Measurements from ENCODE around the gene REELD1. TPM values are rescaled to one million over a fixed set of nuclear protein-coding genes. Genes with fewer than 3 reads are reported as not detected.

The REELD1 gene
- total RNA-seq, 2 donors from 2014 or later = 1.1 to 12.8 TPM

GRCh38 chr4:146176891-146177290, 37.4 kb upstream of the REELD1 start:
- peak overlapping the region in 1 of 2 donors; percentile 83 for H3K4me3 ChIP-seq

GRCh38 chr4:146178126-146178525, 36.2 kb upstream of the REELD1 start:
- 89% methylated on average over 8 of the region's 8 CpGs for WGBS
- Histone ChIP-seq H3K9me3 (no peaks in the 10 kb centered on the region), H3K4me3 (no peak overlapping the region), H3K27ac (no peak overlapping the region), H3K27me3 (replicated peaks; ENCODE audit: insufficient read depth) (no peaks in the 10 kb centered on the region), H3K36me3 (no peaks in the 10 kb centered on the region), H3K4me1 (replicated peaks) (peaks cover 2% of the 10 kb centered on the region)
- TF ChIP-seq CTCF (IDR thresholded peaks at IDR 0.05) = no peak
- no peak for TF ChIP-seq POLR2AphosphoS5 (IDR thresholded peaks at IDR 0.05)
- TF ChIP-seq POLR2A (IDR thresholded peaks at IDR 0.05) = no peak
- no peak for DNase-seq (ENCODE audit: low spot score)
- intact Hi-C loops (cut with DNase I) = no loop called here

More at GRCh38 chr4:146176891-146177290, 37.4 kb upstream of the REELD1 start:
- Histone ChIP-seq H3K4me1 (replicated peaks) (peaks cover 2% of the 10 kb centered on the region), H3K36me3 (no peaks in the 10 kb centered on the region), H3K9me3 (no peaks in the 10 kb centered on the region), H3K27me3 (replicated peaks; ENCODE audit: insufficient read depth) (no peaks in the 10 kb centered on the region), H3K27ac (no peak overlapping the region)
- intact Hi-C loops (cut with DNase I) = no loop called here
- 49% methylated on average over 2 of the region's 2 CpGs for WGBS
- no peak for TF ChIP-seq POLR2A (IDR thresholded peaks at IDR 0.05)
- no peak for TF ChIP-seq CTCF (IDR thresholded peaks at IDR 0.05)
- TF ChIP-seq POLR2AphosphoS5 (IDR thresholded peaks at IDR 0.05) = no peak
- no peak for DNase-seq (ENCODE audit: low spot score)

- Histone ChIP-seq H3K27me3 (replicated peaks; ENCODE audit: insufficient read depth) (no peaks in the 10 kb centered on the region), H3K36me3 (no peaks in the 10 kb centered on the region), H3K9me3 (no peaks in the 10 kb centered on the region), H3K4me1 (replicated peaks) (peaks cover 2% of the 10 kb centered on the region), H3K4me3 (no peak overlapping the region), H3K27ac (peak overlapping the region; percentile 2)
- TF ChIP-seq POLR2AphosphoS5 (IDR thresholded peaks at IDR 0.05) (no peak), POLR2A (IDR thresholded peaks at IDR 0.05) (no peak), CTCF (IDR thresholded peaks at IDR 0.05) (no peak)
- WGBS = 44% methylated on average over 7 of the region's 7 CpGs
- intact Hi-C loops (cut with DNase I) = no loop called here
- no peak for DNase-seq (ENCODE audit: low spot score)
Observed at GRCh38 chr4:146179784-146180370, 34.5 kb upstream of the REELD1 start.

- WGBS = 96% methylated on average over 3 of the region's 3 CpGs
- H3K27ac ChIP-seq = no peak overlapping the region
- H3K4me3 ChIP-seq = no peak overlapping the region
- H3K36me3 ChIP-seq = no peaks in the 10 kb centered on the region
- no peak for DNase-seq (ENCODE audit: low spot score)
- intact Hi-C loops (cut with DNase I) = no loop called here
- H3K4me1 ChIP-seq (replicated peaks) = peaks cover 2% of the 10 kb centered on the region
- H3K9me3 ChIP-seq = no peaks in the 10 kb centered on the region
- no peaks in the 10 kb centered on the region for H3K27me3 ChIP-seq (replicated peaks; ENCODE audit: insufficient read depth)
- TF ChIP-seq CTCF (IDR thresholded peaks at IDR 0.05) (no peak), POLR2A (IDR thresholded peaks at IDR 0.05) (no peak), POLR2AphosphoS5 (IDR thresholded peaks at IDR 0.05) (no peak)
Observed at GRCh38 chr4:146182443-146182842, 31.9 kb upstream of the REELD1 start.

- no peaks in the 10 kb centered on the region for H3K36me3 ChIP-seq
- H3K4me1 ChIP-seq (replicated peaks) = peaks cover 2% of the 10 kb centered on the region
- WGBS = 45% methylated on average over 2 of the region's 2 CpGs
- TF ChIP-seq CTCF (IDR thresholded peaks at IDR 0.05) (no peak), POLR2AphosphoS5 (IDR thresholded peaks at IDR 0.05) (no peak), POLR2A (IDR thresholded peaks at IDR 0.05) (no peak)
- no peak for DNase-seq (ENCODE audit: low spot score)
- no peaks in the 10 kb centered on the region for H3K27me3 ChIP-seq (replicated peaks; ENCODE audit: insufficient read depth)
- intact Hi-C loops (cut with DNase I) = no loop called here
- H3K4me3 ChIP-seq = no peak overlapping the region
- H3K9me3 ChIP-seq = no peaks in the 10 kb centered on the region
- H3K27ac ChIP-seq = no peak overlapping the region
Observed at GRCh38 chr4:146183209-146183608, 31.1 kb upstream of the REELD1 start.
